OCI-LY1 (cell line): ENCODE measurements around the gene JAG1.

Experiments
- H2AFZ ChIP-seq: fragments of 200-600 bp; sonication (generic), shearing (Covaris generic); 2 replicates; pipeline ENCODE4 v1.6.0; 2014; ENCODE audit warnings: antibody characterized with exemption, mild to moderate bottlenecking, low read length
- H3F3A ChIP-seq: fragments of 200-600 bp; sonication (generic), shearing (Covaris generic); 2 replicates; pipeline ENCODE4 v1.6.0; 2014; ENCODE audit warnings: mild to moderate bottlenecking, antibody characterized with exemption, low read length, moderate library complexity; ENCODE audit not compliant: insufficient read depth
- H3K27ac ChIP-seq: fragments of 200-600 bp; sonication (generic); 2 replicates; pipeline ENCODE4 v1.5.1; 2014; ENCODE audit warnings: low read length, mixed run types, mild to moderate bottlenecking, low read depth; ENCODE audit not compliant: poor library complexity, severe bottlenecking
- H3K27me3 ChIP-seq: fragments of 200-600 bp; sonication (generic); 2 replicates; pipeline ENCODE4 v1.6.0; 2014; ENCODE audit warnings: antibody characterized with exemption, mild to moderate bottlenecking, low read length, moderate library complexity; ENCODE audit not compliant: insufficient read depth
- H3K36me3 ChIP-seq: fragments of 200-600 bp; sonication (generic); 2 replicates; pipeline ENCODE4 v1.6.1; 2014; ENCODE audit warnings: mild to moderate bottlenecking, antibody characterized with exemption, low read length, moderate library complexity, mixed read lengths; ENCODE audit not compliant: insufficient read depth
- H3K4me1 ChIP-seq: fragments of 200-600 bp; sonication (generic); 2 replicates; pipeline ENCODE4 v1.5.1; 2014; ENCODE audit warnings: mild to moderate bottlenecking, low read length, moderate library complexity; ENCODE audit not compliant: insufficient read depth, severe bottlenecking
- H3K4me2 ChIP-seq: fragments of 200-600 bp; sonication (generic), shearing (Covaris generic); 2 replicates; pipeline ENCODE4 v1.6.1; 2014; ENCODE audit warnings: low read length
- H3K4me3 ChIP-seq: fragments of 200-600 bp; sonication (generic); 2 replicates; pipeline ENCODE4 v1.5.1; 2014; ENCODE audit warnings: low read length, low read depth, mild to moderate bottlenecking, mixed read lengths; ENCODE audit not compliant: poor library complexity, severe bottlenecking
- H3K79me2 ChIP-seq: fragments of 200-600 bp; shearing (Covaris generic); 2 replicates; pipeline ENCODE4 v1.6.1; 2016; ENCODE audit warnings: mixed run types, low read length, mixed read lengths; ENCODE audit not compliant: insufficient read depth
- H3K9ac ChIP-seq: fragments of 200-600 bp; sonication (generic), shearing (Covaris generic); 2 replicates; pipeline ENCODE4 v1.6.1; 2014; ENCODE audit warnings: mild to moderate bottlenecking, low read length, mixed read lengths
- H3K9me2 ChIP-seq: fragments of 200-600 bp; sonication (generic), shearing (Covaris generic); 2 replicates; pipeline ENCODE4 v1.6.1; 2014; ENCODE audit warnings: low read depth, mild to moderate bottlenecking, low read length, mixed read lengths
- H3K9me3 ChIP-seq: fragments of 200-600 bp; shearing (Covaris generic); 2 replicates; pipeline ENCODE4 v1.6.1; 2014; ENCODE audit warnings: low read length, mixed read lengths
- H4K20me1 ChIP-seq: fragments of 200-600 bp; sonication (generic), shearing (Covaris generic); 2 replicates; pipeline ENCODE4 v1.6.0; 2016; ENCODE audit warnings: mild to moderate bottlenecking, low read length; ENCODE audit not compliant: insufficient read depth
- CTCF ChIP-seq: fragments of 200-600 bp; sonication (generic), shearing (Covaris generic); IDR thresholded peaks from 2 replicates; pipeline ENCODE4 v1.5.1; 2017; ENCODE audit warnings: mild to moderate bottlenecking, antibody characterized with exemption, low read length, moderate library complexity, mixed read lengths
- EZH2 ChIP-seq: fragments of 200-600 bp; sonication (generic), shearing (Covaris generic); IDR thresholded peaks from 2 replicates; pipeline ENCODE4 v1.8.0; 2017; ENCODE audit warnings: borderline replicate concordance, mixed run types, mild to moderate bottlenecking, antibody characterized with exemption, low read length, moderate library complexity, mixed read lengths

Gene JAG1

GRCh38 chr20:10701607-10702006, 27.8 kb upstream of the JAG1 start:
- Histone ChIP-seq H3K36me3 (no peaks in the 10 kb centered on the region; the same call in 1 of the 2 replicates), H3K4me2 (no peak overlapping the region), H3K4me1 (no peaks in the 10 kb centered on the region), H2AFZ (no peak overlapping the region), H3K4me3 (no peak overlapping the region), H3K27me3 (no peaks in the 10 kb centered on the region), H3F3A (no peaks in the 10 kb centered on the region), H3K9me2 (no peaks in the 10 kb centered on the region), H3K9me3 (no peaks in the 10 kb centered on the region), H3K79me2 (no peaks in the 10 kb centered on the region), H3K27ac (no peak overlapping the region), H3K9ac (no peak overlapping the region), H4K20me1 (no peaks in the 10 kb centered on the region)
- TF ChIP-seq EZH2 (no peak), CTCF (no peak)

DNA sequence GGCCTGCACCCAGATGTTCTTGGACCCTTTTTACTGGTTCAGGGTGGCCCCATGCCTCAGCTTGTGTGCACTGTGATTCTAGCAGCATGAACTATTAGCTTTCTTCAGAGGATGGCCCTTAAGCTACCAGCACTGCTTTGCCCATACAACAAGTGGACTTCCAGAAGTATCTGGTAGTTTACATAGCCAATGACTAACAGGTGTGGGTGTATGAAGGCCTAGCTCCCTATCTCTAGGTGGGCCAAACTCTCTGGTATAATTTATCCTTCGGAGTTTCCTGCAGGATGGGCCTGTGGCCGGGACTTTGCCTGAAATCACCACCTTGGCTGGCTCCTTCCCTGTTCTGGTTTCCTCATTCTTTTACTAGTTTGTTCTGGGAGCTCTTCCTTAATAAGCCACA, 26.1 kb upstream of the JAG1 start:
- Histone ChIP-seq H3K36me3 (no peaks in the 10 kb centered on the region; the same call in 1 of the 2 replicates), H2AFZ (no peak overlapping the region), H3K9ac (no peak overlapping the region), H3K4me1 (no peaks in the 10 kb centered on the region), H3K9me3 (no peaks in the 10 kb centered on the region), H3K9me2 (no peaks in the 10 kb centered on the region), H3K79me2 (no peaks in the 10 kb centered on the region), H3K27me3 (no peaks in the 10 kb centered on the region), H3K4me2 (no peak overlapping the region), H3K4me3 (no peak overlapping the region), H3K27ac (no peak overlapping the region), H4K20me1 (no peaks in the 10 kb centered on the region), H3F3A (no peaks in the 10 kb centered on the region)
- TF ChIP-seq CTCF, result no peak
- TF ChIP-seq EZH2, result no peak

DNA sequence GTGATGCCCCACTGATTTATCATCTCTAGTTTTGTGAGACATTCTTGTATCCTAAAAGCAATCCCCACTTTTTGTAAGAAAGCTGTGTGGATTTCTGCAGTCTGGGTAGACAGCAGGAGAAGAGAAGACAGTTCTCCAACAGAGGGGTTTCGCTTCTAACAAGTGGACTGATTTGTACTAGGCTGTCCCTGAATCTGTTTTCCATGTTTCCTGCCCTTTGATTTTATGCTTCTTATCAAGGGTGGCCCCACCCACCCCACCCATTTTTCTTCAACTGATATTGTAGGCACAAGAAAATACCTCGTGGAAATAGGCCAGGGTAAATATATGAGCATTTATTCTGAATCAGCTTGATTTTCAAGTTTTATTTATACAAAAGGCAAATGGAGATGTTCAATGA, 25.7 kb upstream of the JAG1 start:
- Histone ChIP-seq H3K4me3 (no peak overlapping the region), H2AFZ (no peak overlapping the region), H3K27me3 (no peaks in the 10 kb centered on the region), H3K4me1 (no peaks in the 10 kb centered on the region), H3F3A (no peaks in the 10 kb centered on the region), H3K36me3 (no peaks in the 10 kb centered on the region; the same call in 1 of the 2 replicates), H3K9ac (no peak overlapping the region), H3K27ac (no peak overlapping the region), H3K9me2 (no peaks in the 10 kb centered on the region), H3K4me2 (no peak overlapping the region), H3K79me2 (no peaks in the 10 kb centered on the region), H4K20me1 (no peaks in the 10 kb centered on the region), H3K9me3 (no peaks in the 10 kb centered on the region)
- no peak for TF ChIP-seq CTCF
